ENCODE measurements around the gene FNDC8. TPM values are rescaled to one million over a fixed set of nuclear protein-coding genes. Genes with fewer than 3 reads are reported as not detected.
"Not testable (repeated sequence)": the region's sequence is repeated elsewhere in the genome, so short reads cannot be mapped to it uniquely, and the experiment has no call there.

The FNDC8 gene
- total RNA-seq, 1 donor from 2014 or later, result not detected

DNA sequence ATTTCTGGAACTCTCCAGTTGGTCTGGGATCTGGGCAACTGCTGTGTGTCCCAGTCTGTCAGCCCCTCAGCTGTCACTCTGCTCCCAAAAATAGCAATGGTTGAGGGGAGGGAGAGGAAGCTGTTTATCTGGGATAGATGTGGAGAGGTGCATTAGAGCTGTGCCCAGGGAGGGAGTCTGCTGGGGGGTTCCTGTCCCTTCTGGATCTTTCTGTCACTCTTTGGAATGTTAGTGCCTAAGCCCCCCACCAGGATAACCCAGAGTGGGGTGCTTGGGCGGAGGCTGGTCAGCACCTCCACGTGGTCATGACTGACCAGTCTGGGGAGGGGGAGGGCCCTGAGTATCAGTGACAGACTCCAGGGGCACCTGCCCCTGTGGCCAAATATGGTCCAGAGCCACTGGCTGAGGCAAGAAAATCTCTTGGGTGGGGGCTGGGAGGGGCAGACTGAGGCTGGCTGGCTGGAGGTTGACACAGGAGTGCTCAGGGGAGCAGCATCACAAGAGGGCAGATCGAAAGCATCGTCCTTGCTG lies 26.0 kb downstream of the FNDC8 start, which contains the start of gene UNC45B:
Gene UNC45B (plus strand): TSS at position 443 of the 531 bp plus-strand sequence. CDS start 447 bp downstream, outside the sequence.
- Histone ChIP-seq H3K9me3 (no peaks in the 10 kb centered on the region), H3K4me1 (no peaks in the 10 kb centered on the region), H3K27me3 (no peaks in the 10 kb centered on the region), H3K27ac (no peak within 1 kb of the TSS), H3K36me3 (no peaks in the 10 kb centered on the region), H3K4me3 (no peak within 1 kb of the TSS)
- no peak for DNase-seq (ENCODE audit: low spot score in 2 of 2)
- TF ChIP-seq, protein P1, sequence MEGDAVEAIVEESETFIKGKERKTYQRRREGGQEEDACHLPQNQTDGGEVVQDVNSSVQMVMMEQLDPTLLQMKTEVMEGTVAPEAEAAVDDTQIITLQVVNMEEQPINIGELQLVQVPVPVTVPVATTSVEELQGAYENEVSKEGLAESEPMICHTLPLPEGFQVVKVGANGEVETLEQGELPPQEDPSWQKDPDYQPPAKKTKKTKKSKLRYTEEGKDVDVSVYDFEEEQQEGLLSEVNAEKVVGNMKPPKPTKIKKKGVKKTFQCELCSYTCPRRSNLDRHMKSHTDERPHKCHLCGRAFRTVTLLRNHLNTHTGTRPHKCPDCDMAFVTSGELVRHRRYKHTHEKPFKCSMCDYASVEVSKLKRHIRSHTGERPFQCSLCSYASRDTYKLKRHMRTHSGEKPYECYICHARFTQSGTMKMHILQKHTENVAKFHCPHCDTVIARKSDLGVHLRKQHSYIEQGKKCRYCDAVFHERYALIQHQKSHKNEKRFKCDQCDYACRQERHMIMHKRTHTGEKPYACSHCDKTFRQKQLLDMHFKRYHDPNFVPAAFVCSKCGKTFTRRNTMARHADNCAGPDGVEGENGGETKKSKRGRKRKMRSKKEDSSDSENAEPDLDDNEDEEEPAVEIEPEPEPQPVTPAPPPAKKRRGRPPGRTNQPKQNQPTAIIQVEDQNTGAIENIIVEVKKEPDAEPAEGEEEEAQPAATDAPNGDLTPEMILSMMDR (IDR thresholded peaks at IDR 0.05), result no peak
- intact Hi-C loops (cut with DNase I), result no loop called here

DNA sequence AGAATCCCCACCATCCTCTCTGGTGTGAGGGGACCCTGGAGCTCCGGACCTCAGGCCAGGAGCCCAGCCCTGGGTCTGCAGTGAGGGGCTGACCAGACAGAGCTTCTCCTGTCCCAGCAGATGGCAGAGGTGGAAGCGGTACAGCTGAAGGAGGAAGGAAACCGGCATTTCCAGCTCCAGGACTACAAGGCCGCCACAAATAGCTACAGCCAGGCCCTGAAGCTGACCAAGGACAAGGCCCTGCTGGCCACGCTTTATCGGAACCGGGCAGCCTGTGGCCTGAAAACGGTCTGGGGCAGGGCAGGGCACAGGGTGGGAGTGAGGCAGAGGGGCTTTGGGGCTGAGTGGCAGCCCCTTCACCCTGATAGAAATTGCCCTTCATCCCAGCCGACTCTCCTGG lies 26.7 kb downstream of the FNDC8 start:
- Histone ChIP-seq H3K4me1 (no peaks in the 10 kb centered on the region), H3K4me3 (no peak overlapping the region), H3K9me3 (no peaks in the 10 kb centered on the region), H3K27ac (no peak overlapping the region), H3K36me3 (no peaks in the 10 kb centered on the region), H3K27me3 (no peaks in the 10 kb centered on the region)
- no peak for DNase-seq (ENCODE audit: low spot score in 2 of 2)
- intact Hi-C loops (cut with DNase I), result no loop called here
- TF ChIP-seq, protein P1 (IDR thresholded peaks at IDR 0.05), result no peak

DNA sequence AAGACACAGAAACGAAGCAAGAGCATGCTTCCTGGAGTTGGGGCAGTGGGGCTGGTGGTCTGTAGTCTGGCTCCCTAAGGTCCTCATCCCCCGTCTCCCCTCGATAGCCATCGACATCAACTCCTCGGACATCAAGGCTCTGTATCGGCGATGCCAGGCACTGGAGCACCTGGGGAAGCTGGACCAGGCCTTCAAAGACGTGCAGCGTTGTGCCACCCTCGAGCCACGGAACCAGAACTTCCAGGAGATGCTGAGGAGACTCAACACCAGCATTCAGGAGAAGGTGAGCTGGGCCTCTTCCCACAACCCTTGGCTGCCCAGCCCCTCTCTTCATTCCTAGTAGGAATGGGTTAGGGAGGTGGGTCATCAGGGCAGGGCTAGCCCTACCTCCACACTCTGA lies 28.5 kb downstream of the FNDC8 start:
- no peaks in the 10 kb centered on the region for H3K9me3 ChIP-seq
- no peaks in the 10 kb centered on the region for H3K27me3 ChIP-seq
- H3K36me3 ChIP-seq, result no peaks in the 10 kb centered on the region
- H3K4me3 ChIP-seq, result no peak overlapping the region
- intact Hi-C loops (cut with DNase I), result loop anchor here (10.0 kb wide), 1 partner anchor 65 kb away; no protein-coding TSS in a partner anchor
- TF ChIP-seq, protein P1 (IDR thresholded peaks at IDR 0.05), result no peak
- no peak for DNase-seq (ENCODE audit: low spot score in 2 of 2)
- no peak overlapping the region for H3K27ac ChIP-seq
- H3K4me1 ChIP-seq, result no peaks in the 10 kb centered on the region

DNA sequence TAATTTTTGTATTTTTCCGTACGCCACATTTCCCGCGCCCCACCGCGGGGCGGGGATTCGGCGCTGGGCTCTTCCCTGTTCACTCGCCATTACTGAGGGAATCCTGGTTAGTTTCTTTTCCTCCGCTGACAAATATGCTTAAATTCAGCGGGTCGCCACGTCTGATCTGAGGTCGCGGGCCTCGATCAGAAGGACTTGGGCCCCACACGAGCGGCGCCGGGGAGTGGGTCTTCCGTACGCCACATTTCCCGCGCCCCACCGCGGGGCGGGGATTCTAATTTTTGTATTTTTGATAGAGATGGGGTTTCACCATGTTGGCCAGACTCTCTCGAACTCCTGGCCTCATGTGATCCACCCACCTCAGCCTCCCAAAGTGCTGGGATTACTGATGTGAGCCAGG lies 29.7 kb downstream of the FNDC8 start:
- intact Hi-C loops (cut with DNase I), result loop anchor here (10.0 kb wide), 1 partner anchor 64 kb away; no protein-coding TSS in a partner anchor
- H3K27me3 ChIP-seq; H3K27ac ChIP-seq; DNase-seq (ENCODE audit: low spot score in 2 of 2); H3K4me3 ChIP-seq; H3K36me3 ChIP-seq; H3K4me1 ChIP-seq; H3K9me3 ChIP-seq: not testable (repeated sequence)

DNA sequence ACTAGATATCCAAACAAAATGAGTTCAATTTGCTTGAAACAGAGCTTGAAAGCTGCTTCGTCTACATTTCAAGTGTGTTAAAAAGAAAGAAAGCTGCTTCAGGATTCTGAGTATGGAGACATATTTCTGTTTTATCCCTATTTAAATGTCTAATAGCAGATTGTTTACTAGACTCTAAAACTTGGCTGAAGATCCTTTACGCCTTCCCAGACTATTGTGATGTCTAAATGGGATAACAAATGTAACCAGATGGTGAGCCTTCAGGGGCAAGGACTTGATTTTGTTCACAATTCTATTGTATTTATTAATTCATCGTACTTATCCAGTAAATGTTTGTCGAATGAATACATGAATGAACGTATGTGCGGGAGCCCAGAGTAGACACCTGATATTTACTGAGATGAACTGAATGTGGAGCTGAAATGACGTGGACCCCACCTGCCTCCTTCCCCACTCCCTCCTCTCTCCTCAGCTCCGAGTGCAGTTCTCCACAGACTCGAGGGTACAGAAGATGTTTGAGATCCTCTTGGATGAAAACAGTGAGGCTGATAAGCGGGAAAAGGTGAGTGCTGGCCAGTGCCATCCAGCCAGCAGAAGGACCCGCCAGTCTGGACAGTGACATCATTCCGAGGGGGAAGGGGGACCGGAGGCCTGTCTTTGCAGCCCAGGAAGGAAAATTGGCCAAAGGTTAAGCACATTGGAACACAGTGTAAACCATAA lies 31.2 kb downstream of the FNDC8 start:
- H3K4me1 ChIP-seq, result no peaks in the 10 kb centered on the region
- no peaks in the 10 kb centered on the region for H3K9me3 ChIP-seq
- H3K36me3 ChIP-seq, result no peaks in the 10 kb centered on the region
- no peak for DNase-seq (ENCODE audit: low spot score in 2 of 2)
- no peak overlapping the region for H3K4me3 ChIP-seq
- TF ChIP-seq, protein P1 (IDR thresholded peaks at IDR 0.05), result no peak
- no peak overlapping the region for H3K27ac ChIP-seq
- intact Hi-C loops (cut with DNase I), result loop anchor here (10.0 kb wide), 1 partner anchor 62 kb away; no protein-coding TSS in a partner anchor
- H3K27me3 ChIP-seq, result no peaks in the 10 kb centered on the region

Data from ascending aorta (tissue), 2 donors.